ENCODE data around the gene TACC2.

Gene TACC2

GRCh38 chr10:122276611-122277208 lies 287.7 kb downstream of the TACC2 start:
- TF ChIP-seq TAF1 (IDR thresholded peaks at IDR 0.05; ENCODE audit: borderline replicate concordance, insufficient read depth, low read length): no peak
- TF ChIP-seq REST (IDR thresholded peaks at IDR 0.05; ENCODE audit: insufficient read depth in 1 of 2, low read depth in 2 of 2, low read length in 2 of 2): no peak
- TF ChIP-seq FOXP2 (optimal IDR thresholded peaks at IDR 0.05; ENCODE audit: borderline replicate concordance, extremely low read depth, extremely low read length, insufficient read depth): no peak
- TF ChIP-seq POLR2AphosphoS5 (IDR thresholded peaks at IDR 0.05; ENCODE audit: low read depth, low read length): no peak
- TF ChIP-seq SIN3A (IDR thresholded peaks at IDR 0.05; ENCODE audit: borderline replicate concordance, insufficient read depth, low read length): no peak

DNA sequence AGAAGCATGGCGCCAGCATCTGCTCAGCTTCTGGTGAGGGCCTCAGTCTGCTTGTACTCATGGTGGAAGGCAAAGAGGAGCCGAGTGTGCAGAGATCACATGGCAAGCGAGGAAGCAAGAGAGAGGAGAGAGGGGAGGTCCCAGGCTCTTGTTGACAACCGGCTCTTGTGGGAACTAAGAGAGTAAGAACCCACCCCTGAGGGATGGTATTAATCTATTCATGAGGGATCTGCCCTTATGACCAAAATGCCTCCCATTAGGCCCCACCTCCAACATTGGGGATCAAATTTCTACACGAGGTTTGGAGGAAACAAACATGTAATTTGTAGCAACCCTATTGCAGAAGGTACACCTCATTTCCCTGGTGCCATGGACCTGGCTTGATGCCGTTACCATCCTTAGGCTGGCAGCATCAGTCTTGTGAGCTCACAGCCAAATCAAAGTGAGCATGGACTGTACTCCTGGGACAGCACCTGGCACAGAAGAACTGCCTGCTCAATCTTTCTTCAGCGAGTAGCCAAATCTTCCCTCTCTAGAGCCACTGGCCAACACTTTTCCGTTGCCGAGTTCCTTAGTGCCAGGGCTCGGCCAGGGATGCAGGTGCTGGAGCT lies 288.7 kb downstream of the TACC2 start:
- TF ChIP-seq SIN3A (IDR thresholded peaks at IDR 0.05; ENCODE audit: borderline replicate concordance, insufficient read depth, low read length) (no peak), REST (IDR thresholded peaks at IDR 0.05; ENCODE audit: insufficient read depth in 1 of 2, low read depth in 2 of 2, low read length in 2 of 2) (no peak), POLR2AphosphoS5 (IDR thresholded peaks at IDR 0.05; ENCODE audit: low read depth, low read length) (no peak), FOXP2 (optimal IDR thresholded peaks at IDR 0.05; ENCODE audit: borderline replicate concordance, extremely low read depth, extremely low read length, insufficient read depth) (no peak), TAF1 (IDR thresholded peaks at IDR 0.05; ENCODE audit: borderline replicate concordance, insufficient read depth, low read length) (no peak)

DNA sequence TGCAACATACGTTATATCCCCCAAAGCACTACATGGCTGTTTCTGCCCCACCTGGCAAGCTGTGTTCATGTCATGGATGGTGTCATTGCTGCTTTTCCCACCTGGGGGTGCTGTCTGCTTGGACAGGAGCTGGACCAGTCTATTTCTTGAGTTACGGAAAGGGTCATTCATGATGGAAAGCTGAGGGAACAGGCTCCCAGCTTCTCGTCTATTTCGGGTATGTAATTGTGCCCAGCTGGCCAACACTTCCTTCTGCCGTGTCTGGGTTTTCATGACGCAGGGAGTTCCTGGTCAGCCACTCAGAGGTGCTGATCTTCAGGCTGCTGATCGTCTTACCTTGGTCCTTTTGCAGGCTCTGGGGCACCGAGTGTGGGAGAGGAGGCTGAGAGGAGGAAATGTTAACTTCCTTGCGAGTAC lies 290.8 kb downstream of the TACC2 start:
- TF ChIP-seq POLR2AphosphoS5 (IDR thresholded peaks at IDR 0.05; ENCODE audit: low read depth, low read length) (no peak), REST (IDR thresholded peaks at IDR 0.05; ENCODE audit: insufficient read depth in 1 of 2, low read depth in 2 of 2, low read length in 2 of 2) (no peak), TAF1 (IDR thresholded peaks at IDR 0.05; ENCODE audit: borderline replicate concordance, insufficient read depth, low read length) (no peak), SIN3A (IDR thresholded peaks at IDR 0.05; ENCODE audit: borderline replicate concordance, insufficient read depth, low read length) (no peak), FOXP2 (optimal IDR thresholded peaks at IDR 0.05; ENCODE audit: borderline replicate concordance, extremely low read depth, extremely low read length, insufficient read depth) (no peak)

- TF ChIP-seq REST (IDR thresholded peaks at IDR 0.05; ENCODE audit: insufficient read depth in 1 of 2, low read depth in 2 of 2, low read length in 2 of 2) (no peak), TAF1 (IDR thresholded peaks at IDR 0.05; ENCODE audit: borderline replicate concordance, insufficient read depth, low read length) (no peak), SIN3A (IDR thresholded peaks at IDR 0.05; ENCODE audit: borderline replicate concordance, insufficient read depth, low read length) (no peak), POLR2AphosphoS5 (IDR thresholded peaks at IDR 0.05; ENCODE audit: low read depth, low read length) (no peak), FOXP2 (optimal IDR thresholded peaks at IDR 0.05; ENCODE audit: borderline replicate concordance, extremely low read depth, extremely low read length, insufficient read depth) (no peak)
These were observed 291.2 kb downstream of the TACC2 start for GRCh38 chr10:122280156-122280555.

Measured in PFSK-1 (cell line).